ENCODE measurements around the gene ARMC12.

ARMC12 gene

GRCh38 chr6:35775031-35775430, 38.2 kb downstream of the ARMC12 start:
- Histone ChIP-seq H3K4me2 (ENCODE audit: low read length) (no peak overlapping the region), H3K36me3 (ENCODE audit: control insufficient read depth, low read length) (no peaks in the 10 kb centered on the region), H3K79me2 (ENCODE audit: control insufficient read depth, low read length) (no peaks in the 10 kb centered on the region), H3K27me3 (ENCODE audit: control insufficient read depth, low read length) (peaks cover 19% of the 10 kb centered on the region), H3K9me3 (ENCODE audit: control insufficient read depth, insufficient read depth, low read length) (no peaks in the 10 kb centered on the region), H4K20me1 (ENCODE audit: control insufficient read depth, insufficient read depth, low read depth, low read length) (no peaks in the 10 kb centered on the region), H3K9me2 (replicated peaks; ENCODE audit: control insufficient read depth, low read length) (no peaks in the 10 kb centered on the region), H3K27ac (ENCODE audit: low read depth, low read length) (no peak overlapping the region), H3F3A (ENCODE audit: control insufficient read depth, insufficient read depth) (no peaks in the 10 kb centered on the region), H3K4me1 (ENCODE audit: control insufficient read depth, low read length) (peaks cover 9% of the 10 kb centered on the region), H3K4me3 (ENCODE audit: low read length) (no peak overlapping the region)
- TF ChIP-seq EZH2phosphoT487 (IDR thresholded peaks at IDR 0.05; ENCODE audit: borderline replicate concordance, low read length) (no peak), CTCF (IDR thresholded peaks at IDR 0.05; ENCODE audit: low read depth, low read length, poor library complexity, severe bottlenecking) (no peak)

DNA sequence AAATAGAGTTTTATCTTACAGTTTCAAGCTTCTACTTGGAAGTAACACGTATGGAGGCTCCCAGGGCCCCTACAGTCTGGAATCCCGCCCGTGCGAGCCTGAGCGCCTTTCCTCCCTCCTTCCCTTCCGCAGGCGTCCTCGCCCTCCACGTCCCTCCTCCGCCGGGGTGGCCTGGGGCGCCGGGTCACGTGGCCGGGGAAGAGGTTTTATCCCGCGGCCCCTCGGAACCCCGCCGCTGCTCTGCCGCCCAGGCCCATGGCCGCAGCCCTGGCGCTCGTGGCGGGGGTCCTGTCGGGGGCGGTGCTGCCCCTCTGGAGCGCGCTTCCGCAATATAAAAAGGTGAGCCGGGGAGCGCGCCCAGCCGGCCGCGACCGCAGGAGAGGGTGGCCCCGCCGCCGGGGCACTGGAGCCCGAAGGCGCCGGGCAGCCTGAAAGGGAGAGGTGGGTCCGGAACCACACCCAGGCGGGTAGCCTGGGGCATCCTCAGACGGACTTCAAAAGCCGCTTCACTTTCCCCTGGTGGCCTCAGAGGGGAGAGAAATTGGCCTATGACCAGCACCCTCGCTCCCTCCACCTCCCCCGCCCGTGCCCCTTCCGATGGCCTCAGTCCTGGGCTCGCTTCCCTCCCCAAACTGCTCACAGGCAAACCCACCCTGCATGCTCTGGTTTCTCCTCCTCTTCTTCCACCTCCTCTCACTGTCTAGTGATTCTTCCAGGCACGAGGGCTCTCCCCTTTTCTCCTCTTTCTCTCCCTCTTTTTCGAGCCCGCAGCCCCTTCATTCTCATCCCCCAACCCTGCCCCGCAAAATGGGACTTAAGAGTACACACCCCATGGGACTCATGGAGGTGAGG, 39.8 kb downstream of the ARMC12 start, which contains the start of gene CLPSL2:
Gene CLPSL2 (plus strand): TSS at position 235 of the 852 bp plus-strand sequence. CDS start 21 bp downstream, at position 256.
- Histone ChIP-seq H3K79me2 (ENCODE audit: control insufficient read depth, low read length) (no peaks in the 10 kb centered on the region), H3K27ac (ENCODE audit: low read depth, low read length) (no peak within 1 kb of the TSS), H3K4me2 (ENCODE audit: low read length) (peak within 1 kb of the TSS; percentile 48), H3K4me1 (ENCODE audit: control insufficient read depth, low read length) (0 out of 2 replicates have a peak, but pooled peaks cover 4% of the 10 kb centered on the region), H3K36me3 (ENCODE audit: control insufficient read depth, low read length) (no peaks in the 10 kb centered on the region), H3K9me2 (replicated peaks; ENCODE audit: control insufficient read depth, low read length) (no peaks in the 10 kb centered on the region), H3K27me3 (ENCODE audit: control insufficient read depth, low read length) (peaks cover 19% of the 10 kb centered on the region), H4K20me1 (ENCODE audit: control insufficient read depth, insufficient read depth, low read depth, low read length) (no peaks in the 10 kb centered on the region), H3F3A (ENCODE audit: control insufficient read depth, insufficient read depth) (no peaks in the 10 kb centered on the region), H3K4me3 (ENCODE audit: low read length) (peak within 1 kb of the TSS; percentile 27), H3K9me3 (ENCODE audit: control insufficient read depth, insufficient read depth, low read length) (no peaks in the 10 kb centered on the region)
- TF ChIP-seq CTCF (IDR thresholded peaks at IDR 0.05; ENCODE audit: low read depth, low read length, poor library complexity, severe bottlenecking): no peak
- peak; percentile 47; the same call in 1 of the 2 replicates for TF ChIP-seq EZH2phosphoT487 (IDR thresholded peaks at IDR 0.05; ENCODE audit: borderline replicate concordance, low read length)

DNA sequence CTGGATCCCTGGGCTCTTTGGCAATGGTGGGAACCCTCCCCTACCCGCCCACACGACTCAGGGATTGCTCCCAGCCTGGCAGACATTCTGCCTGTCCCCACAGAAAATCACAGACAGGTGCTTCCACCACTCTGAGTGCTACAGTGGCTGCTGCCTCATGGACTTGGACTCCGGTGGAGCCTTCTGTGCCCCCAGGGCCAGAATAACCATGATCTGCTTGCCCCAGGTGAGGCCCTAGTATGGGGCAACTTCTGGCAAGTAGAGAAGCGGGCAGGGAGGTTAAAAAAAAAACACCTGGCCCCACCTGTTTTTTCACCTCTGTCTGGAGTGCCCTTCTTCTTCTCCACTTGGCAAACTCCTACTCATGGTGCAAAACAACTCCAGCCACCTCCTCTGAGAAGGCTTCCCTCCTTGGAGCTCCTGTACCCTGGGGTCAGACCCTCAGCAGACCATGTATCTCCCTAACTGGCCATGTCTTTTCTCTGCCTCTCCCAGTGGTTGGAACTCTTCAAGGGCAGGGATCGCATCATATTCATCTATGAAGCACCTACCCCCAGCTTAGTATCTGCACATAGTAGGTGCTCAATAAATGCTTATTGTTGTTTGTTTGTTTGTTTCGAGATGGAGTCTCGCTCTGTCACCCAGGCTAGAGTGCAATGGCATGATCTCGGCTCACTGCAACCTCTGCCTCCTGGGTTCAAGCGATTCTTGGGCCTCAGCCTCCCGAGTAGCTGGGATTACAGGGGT, 40.7 kb downstream of the ARMC12 start:
- H3K4me2 ChIP-seq (ENCODE audit: low read length): no peak overlapping the region
- H4K20me1 ChIP-seq (ENCODE audit: control insufficient read depth, insufficient read depth, low read depth, low read length): no peaks in the 10 kb centered on the region
- 0 out of 2 replicates have a peak, but pooled peaks cover 4% of the 10 kb centered on the region for H3K4me1 ChIP-seq (ENCODE audit: control insufficient read depth, low read length)
- H3K9me3 ChIP-seq (ENCODE audit: control insufficient read depth, insufficient read depth, low read length): no peaks in the 10 kb centered on the region
- no peaks in the 10 kb centered on the region for H3K36me3 ChIP-seq (ENCODE audit: control insufficient read depth, low read length)
- H3K27ac ChIP-seq (ENCODE audit: low read depth, low read length): no peak overlapping the region
- no peaks in the 10 kb centered on the region for H3F3A ChIP-seq (ENCODE audit: control insufficient read depth, insufficient read depth)
- peaks cover 19% of the 10 kb centered on the region for H3K27me3 ChIP-seq (ENCODE audit: control insufficient read depth, low read length)
- H3K79me2 ChIP-seq (ENCODE audit: control insufficient read depth, low read length): no peaks in the 10 kb centered on the region
- TF ChIP-seq EZH2phosphoT487 (IDR thresholded peaks at IDR 0.05; ENCODE audit: borderline replicate concordance, low read length) (no peak), CTCF (IDR thresholded peaks at IDR 0.05; ENCODE audit: low read depth, low read length, poor library complexity, severe bottlenecking) (no peak)
- no peak overlapping the region for H3K4me3 ChIP-seq (ENCODE audit: low read length)
- H3K9me2 ChIP-seq (replicated peaks; ENCODE audit: control insufficient read depth, low read length): no peaks in the 10 kb centered on the region
